Tibial artery (tissue), 4 donors: ENCODE results near the gene SOWAHA.

Experiments used
- DNase-seq, 2 donors: peaks; one replicate each; pipeline ENCODE4 v3.0.0-alpha.2; 2019
- H3K27ac ChIP-seq, 2 donors: fragments of 200-600 bp; sonication (generic) in 1 of 2; 1 replicate in 1 of 2; 2 replicates in 1 of 2; pipeline ENCODE4 v1.5.1; 2018 to 2019; ENCODE audit warnings: mild to moderate bottlenecking in 1 of 2
- H3K27me3 ChIP-seq, 2 donors: fragments of 200-600 bp; sonication (generic) in 1 of 2; one replicate each; pipeline versions ENCODE4 v1.5.1 to v1.6.0; 2016 to 2019
- H3K36me3 ChIP-seq, 3 donors: fragments of 200-600 bp; sonication (generic) in 2 of 3; one replicate each; pipeline ENCODE4 v1.5.1; 2016 to 2019; ENCODE audit warnings: mild to moderate bottlenecking in 2 of 3
- H3K4me1 ChIP-seq, 4 donors: fragments of 200-600 bp; sonication (generic) in 2 of 4; 1 replicate in 3 of 4; 2 replicates in 1 of 4; pipeline ENCODE4 v1.5.1; 2016 to 2019
- H3K4me3 ChIP-seq, 2 donors: fragments of 200-600 bp; sonication (generic) in 1 of 2; 1 replicate in 1 of 2; 2 replicates in 1 of 2; pipeline ENCODE4 v1.5.1; 2018 to 2019; ENCODE audit warnings: mild to moderate bottlenecking in 2 of 2
- H3K9me3 ChIP-seq, 3 donors: fragments of 200-600 bp; sonication (generic) in 1 of 3; one replicate each; pipeline ENCODE4 v1.5.1; 2016 to 2019
- intact Hi-C: fragments of 100-400 bp; cut with DNase I; formaldehyde crosslinking; loops from one replicate; pipeline ENCODE4 v1.15.0; 2023; ENCODE audit warnings: low total_unique reads
- TF ChIP-seq, protein P1 (sequence below), 2 experiments: fragments of 200-600 bp in 1 of 2; fragments of 450-650 bp in 1 of 2; IDR thresholded peaks; one replicate each; pipeline ENCODE4 v1.5.1; 2017 to 2019; ENCODE audit warnings: antibody characterized with exemption in 2 of 2, mild to moderate bottlenecking in 1 of 2, moderate library complexity in 1 of 2

Gene SOWAHA

DNA sequence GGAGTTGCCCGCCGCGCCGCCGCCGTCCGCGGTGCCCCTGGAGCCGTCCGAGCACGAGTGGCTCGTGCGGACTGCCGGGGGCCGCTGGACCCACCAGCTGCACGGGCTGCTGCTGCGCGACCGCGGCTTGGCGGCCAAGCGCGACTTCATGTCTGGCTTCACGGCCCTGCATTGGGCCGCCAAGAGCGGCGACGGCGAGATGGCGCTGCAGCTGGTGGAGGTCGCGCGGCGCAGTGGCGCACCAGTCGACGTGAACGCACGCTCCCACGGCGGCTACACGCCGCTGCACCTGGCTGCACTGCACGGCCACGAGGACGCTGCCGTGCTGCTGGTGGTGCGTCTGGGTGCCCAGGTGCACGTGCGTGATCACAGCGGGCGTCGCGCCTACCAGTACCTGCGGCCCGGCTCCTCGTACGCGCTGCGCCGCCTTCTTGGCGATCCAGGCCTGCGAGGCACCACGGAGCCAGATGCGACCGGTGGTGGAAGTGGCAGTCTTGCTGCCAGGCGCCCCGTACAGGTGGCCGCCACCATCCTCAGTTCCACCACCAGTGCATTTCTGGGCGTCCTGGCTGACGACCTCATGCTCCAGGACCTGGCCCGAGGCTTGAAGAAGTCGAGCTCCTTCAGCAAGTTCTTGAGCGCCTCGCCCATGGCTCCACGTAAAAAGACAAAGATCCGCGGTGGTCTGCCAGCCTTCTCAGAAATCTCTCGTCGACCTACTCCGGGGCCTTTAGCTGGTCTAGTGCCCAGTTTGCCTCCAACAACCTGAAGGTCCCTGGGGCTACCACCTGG, 1.6 kb downstream of the SOWAHA start:
- Histone ChIP-seq H3K4me1 (peaks cover 0 to 21% (median 16%) of the 10 kb centered on the region in 4 donors), H3K4me3 (peak overlapping the region; percentile 35 to 51), H3K9me3 (no peaks in the 10 kb centered on the region), H3K27ac (no peak overlapping the region), H3K27me3 (peaks cover 0 to 42% of the 10 kb centered on the region in 2 donors), H3K36me3 (no peaks in the 10 kb centered on the region)
- TF ChIP-seq, protein P1, sequence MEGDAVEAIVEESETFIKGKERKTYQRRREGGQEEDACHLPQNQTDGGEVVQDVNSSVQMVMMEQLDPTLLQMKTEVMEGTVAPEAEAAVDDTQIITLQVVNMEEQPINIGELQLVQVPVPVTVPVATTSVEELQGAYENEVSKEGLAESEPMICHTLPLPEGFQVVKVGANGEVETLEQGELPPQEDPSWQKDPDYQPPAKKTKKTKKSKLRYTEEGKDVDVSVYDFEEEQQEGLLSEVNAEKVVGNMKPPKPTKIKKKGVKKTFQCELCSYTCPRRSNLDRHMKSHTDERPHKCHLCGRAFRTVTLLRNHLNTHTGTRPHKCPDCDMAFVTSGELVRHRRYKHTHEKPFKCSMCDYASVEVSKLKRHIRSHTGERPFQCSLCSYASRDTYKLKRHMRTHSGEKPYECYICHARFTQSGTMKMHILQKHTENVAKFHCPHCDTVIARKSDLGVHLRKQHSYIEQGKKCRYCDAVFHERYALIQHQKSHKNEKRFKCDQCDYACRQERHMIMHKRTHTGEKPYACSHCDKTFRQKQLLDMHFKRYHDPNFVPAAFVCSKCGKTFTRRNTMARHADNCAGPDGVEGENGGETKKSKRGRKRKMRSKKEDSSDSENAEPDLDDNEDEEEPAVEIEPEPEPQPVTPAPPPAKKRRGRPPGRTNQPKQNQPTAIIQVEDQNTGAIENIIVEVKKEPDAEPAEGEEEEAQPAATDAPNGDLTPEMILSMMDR (IDR thresholded peaks at IDR 0.05) = no peak
- intact Hi-C loops = loop anchor here (5.0 to 10.0 kb wide), 2 partner anchors 62 to 160 kb away; partner anchors contain the start of gene IL13
- peak in 1 of 2 donors; percentile 52 for DNase-seq

DNA sequence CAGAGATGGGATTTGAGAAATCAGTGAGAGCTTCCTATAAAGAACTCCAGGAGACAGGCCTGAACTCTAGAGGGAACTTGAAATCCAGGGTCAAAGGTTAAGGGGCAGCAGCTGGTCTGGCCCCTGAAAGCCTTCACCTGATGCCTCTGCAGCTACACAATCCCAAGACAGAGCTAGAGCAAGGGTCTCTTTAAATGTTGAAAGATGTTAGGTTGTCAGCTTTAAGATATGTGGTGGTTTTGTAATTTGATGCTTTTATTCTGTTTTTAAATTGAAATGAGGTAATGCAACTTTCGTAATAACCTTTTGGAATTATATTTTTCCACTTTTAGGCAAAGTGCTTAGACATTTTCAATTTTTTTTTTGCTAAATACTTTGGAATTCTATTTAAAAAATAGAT, 2.4 kb downstream of the SOWAHA start:
- DNase-seq = no peak
- Histone ChIP-seq H3K36me3 (no peaks in the 10 kb centered on the region), H3K4me1 (peaks cover 0 to 29% (median 20%) of the 10 kb centered on the region in 4 donors), H3K27me3 (peaks cover 0 to 37% of the 10 kb centered on the region in 2 donors), H3K4me3 (no peak overlapping the region), H3K27ac (no peak overlapping the region), H3K9me3 (no peaks in the 10 kb centered on the region)
- TF ChIP-seq, protein P1 (IDR thresholded peaks at IDR 0.05) = no peak
- intact Hi-C loops = loop anchor here (5.0 to 10.0 kb wide), 2 partner anchors 63 to 161 kb away; partner anchors contain the start of gene IL13

DNA sequence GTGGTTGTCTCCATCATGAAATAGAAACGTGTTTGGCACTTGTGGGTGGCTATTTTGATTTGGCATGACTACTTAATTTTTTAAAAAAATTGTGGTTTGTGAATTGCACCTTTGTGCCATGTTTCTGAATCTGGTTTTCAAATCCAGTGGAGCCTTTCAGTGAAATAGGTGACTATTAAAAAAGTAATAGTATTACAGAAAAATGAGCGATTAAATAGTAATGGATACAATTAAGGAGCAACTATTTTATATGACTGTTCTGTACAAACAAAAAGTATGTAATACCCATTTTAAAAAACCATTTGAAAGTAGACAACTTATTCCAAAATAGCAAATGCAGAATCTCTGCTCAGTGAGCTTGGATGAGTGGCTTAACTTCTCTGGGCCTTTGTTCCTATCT, 3.0 kb downstream of the SOWAHA start:
- DNase-seq = no peak
- Histone ChIP-seq H3K36me3 (no peaks in the 10 kb centered on the region), H3K4me1 (peaks cover 0 to 29% (median 20%) of the 10 kb centered on the region in 4 donors), H3K4me3 (no peak overlapping the region), H3K9me3 (no peaks in the 10 kb centered on the region), H3K27ac (no peak overlapping the region), H3K27me3 (peaks cover 0 to 30% of the 10 kb centered on the region in 2 donors)
- intact Hi-C loops = loop anchor here (5.0 to 10.0 kb wide), 2 partner anchors 64 to 161 kb away; partner anchors contain the start of gene IL13
- TF ChIP-seq, protein P1 (IDR thresholded peaks at IDR 0.05) = no peak

DNA sequence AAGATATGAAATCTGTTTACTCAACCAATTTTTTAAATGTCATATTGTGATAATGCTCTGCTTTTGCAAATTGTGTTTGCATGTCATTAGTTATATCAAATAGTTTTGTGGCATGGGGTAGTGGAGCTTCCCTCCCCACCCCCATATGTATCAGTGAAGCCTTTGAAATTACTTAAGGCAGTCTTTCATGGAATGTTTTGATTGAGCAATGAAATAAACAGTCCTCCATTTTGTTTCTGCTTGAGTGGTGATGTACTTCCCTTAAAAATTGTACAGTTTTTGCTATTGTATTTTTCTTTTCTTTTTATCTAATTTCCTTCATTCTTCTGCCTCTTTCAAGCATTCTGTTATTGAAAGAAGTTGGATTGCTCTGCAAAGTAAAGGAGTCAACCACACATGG, 3.5 kb downstream of the SOWAHA start:
- H3K27me3 ChIP-seq = peaks cover 0 to 28% of the 10 kb centered on the region in 2 donors
- no peak for DNase-seq
- no peak overlapping the region for H3K27ac ChIP-seq
- TF ChIP-seq, protein P1 (IDR thresholded peaks at IDR 0.05) = no peak
- H3K36me3 ChIP-seq = no peaks in the 10 kb centered on the region
- peaks cover 0 to 29% (median 20%) of the 10 kb centered on the region in 4 donors for H3K4me1 ChIP-seq
- intact Hi-C loops = loop anchor here (5.0 to 10.0 kb wide), 2 partner anchors 64 to 162 kb away; partner anchors contain the start of gene IL13
- no peak overlapping the region for H3K4me3 ChIP-seq
- no peaks in the 10 kb centered on the region for H3K9me3 ChIP-seq

DNA sequence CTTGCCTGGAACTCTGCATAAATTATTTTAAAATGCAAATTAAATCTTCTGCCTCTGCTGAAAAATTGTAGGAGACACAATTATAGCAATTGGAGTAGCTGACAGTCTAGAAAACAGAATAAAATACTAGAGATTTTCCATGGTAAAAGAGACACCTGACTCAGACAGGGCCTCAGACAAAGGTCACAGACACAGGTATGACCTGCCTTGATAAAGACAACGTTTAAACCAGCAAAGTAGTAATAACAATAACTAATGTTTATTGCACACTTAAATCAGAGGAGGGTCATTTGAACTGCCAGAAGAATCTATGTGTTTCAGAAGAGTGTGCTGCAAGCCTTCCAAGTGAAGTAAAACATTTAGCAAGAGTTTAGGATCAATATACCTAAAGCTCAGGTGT, 3.9 kb downstream of the SOWAHA start:
- intact Hi-C loops = loop anchor here (5.0 to 10.0 kb wide), 2 partner anchors 65 to 162 kb away; partner anchors contain the start of gene IL13
- Histone ChIP-seq H3K36me3 (no peaks in the 10 kb centered on the region), H3K4me1 (peaks cover 0 to 29% (median 20%) of the 10 kb centered on the region in 4 donors), H3K27ac (no peak overlapping the region), H3K4me3 (no peak overlapping the region), H3K27me3 (peaks cover 0 to 23% of the 10 kb centered on the region in 2 donors), H3K9me3 (no peaks in the 10 kb centered on the region)
- no peak for DNase-seq
- TF ChIP-seq, protein P1 (IDR thresholded peaks at IDR 0.05) = no peak
